HCT116 (cell line): ENCODE data around the gene SNRPF. TPM values are rescaled to one million over a fixed set of nuclear protein-coding genes. Genes with fewer than 3 reads are reported as not detected.

Source experiments
- ATAC-seq: fragments of 200-7000 bp; cut with Tn5 transposase; 2 replicates; pipeline ENCODE4 v1.9.1; 2020; ENCODE audit warnings: mild to moderate bottlenecking, moderate library complexity
- BruUV-seq: library from RNA; stranded (reverse); fragments of 400-500 nt; replicated peaks from 2 replicates; lab custom pipeline; 2021; lab: Mats Ljungman, UMichigan
- CTCF ChIA-PET: fragments of 300-600 bp; sonication (Branson Sonifier 250); formaldehyde crosslinking; loops from one replicate; lab custom pipeline; 2021; ENCODE audit warnings: antibody characterized with exemption; lab: Charles Lee
- POLR2A ChIA-PET: fragments of 300-600, 350-600 bp; sonication (Branson Sonifier 250); formaldehyde crosslinking; loops from one replicate; lab custom pipeline; 2021; ENCODE audit warnings: antibody characterized with exemption; lab: Charles Lee
- RAD21 ChIA-PET, 2 experiments: fragments of 300-600 bp; sonication (Branson Sonifier 250); formaldehyde crosslinking; loops; one replicate each; lab custom pipeline; 2023; ENCODE audit warnings: low total read pairs in 2 of 2; ENCODE audit not compliant: uncharacterized antibody in 2 of 2, unreplicated experiment in 2 of 2, low non-redundant PET in 1 of 2; lab: Charles Lee
- DNase-seq: peaks from one replicate; pipeline ENCODE4 v3.0.0-alpha.2; 2010; ENCODE audit warnings: low read depth, low spot score
- H2AFZ ChIP-seq: fragments of 200-600 bp; shearing (Covaris generic), sonication (generic); 2 replicates; pipeline ENCODE4 v1.6.1; 2017; ENCODE audit warnings: low read depth, mixed run types, mixed read lengths, antibody characterized with exemption, low read length; ENCODE audit not compliant: poor library complexity, severe bottlenecking
- H3K27ac ChIP-seq: 2 replicates; pipeline ENCODE4 v1.5.1; 2012; ENCODE audit warnings: low read depth, low read length
- H3K27me3 ChIP-seq: fragments of 200-600 bp; sonication (generic); 2 replicates; pipeline ENCODE4 v1.6.1; 2016; ENCODE audit warnings: mixed run types, low read length, mixed read lengths; ENCODE audit not compliant: insufficient read depth
- H3K36me3 ChIP-seq, 2 experiments: fragments of 200-500 bp in 1 of 2; fragments of 200-600 bp in 1 of 2; sonication (Bioruptor generic) in 1 of 2; sonication (generic) in 1 of 2; 2 replicates each; pipeline versions ENCODE4 v1.5.1 to v1.6.1; 2014 to 2016; ENCODE audit warnings: low read length in 2 of 2, inconsistent platforms in 1 of 2, mixed read lengths in 1 of 2, mixed run types in 1 of 2; ENCODE audit not compliant: insufficient read depth in 2 of 2, control insufficient read depth in 1 of 2
- H3K4me1 ChIP-seq, 2 experiments: fragments of 200-600 bp in 1 of 2; sonication (generic) in 1 of 2; 2 replicates each; pipeline versions ENCODE4 v1.5.1 to v1.6.1; 2012 to 2017; ENCODE audit warnings: low read length in 2 of 2, inconsistent platforms in 1 of 2, mild to moderate bottlenecking in 1 of 2, mixed read lengths in 1 of 2, mixed run types in 1 of 2, moderate library complexity in 1 of 2; ENCODE audit not compliant: insufficient read depth in 2 of 2, control insufficient read depth in 1 of 2
- H3K4me2 ChIP-seq: fragments of 200-600 bp; sonication (generic); 2 replicates; pipeline ENCODE4 v1.6.1; 2017; ENCODE audit warnings: mixed run types, low read length, mixed read lengths
- H3K4me3 ChIP-seq, 2 experiments: fragments of 200-600 bp in 1 of 2; sonication (generic) in 1 of 2; replicated peaks in 1 of 2; 2 replicates each; pipeline ENCODE4 v1.5.1; 2011 to 2016; ENCODE audit warnings: low read length in 2 of 2, control low read depth in 1 of 2, low read depth in 1 of 2, mild to moderate bottlenecking in 1 of 2, mixed read lengths in 1 of 2, mixed run types in 1 of 2
- H3K79me2 ChIP-seq: fragments of 200-600 bp; sonication (generic); 2 replicates; pipeline ENCODE4 v1.6.1; 2017; ENCODE audit warnings: mild to moderate bottlenecking, mixed run types, low read length, moderate library complexity, mixed read lengths; ENCODE audit not compliant: insufficient read depth
- H3K9ac ChIP-seq: fragments of 200-600 bp; sonication (generic); 2 replicates; pipeline ENCODE4 v1.6.1; 2016; ENCODE audit warnings: low read length, mixed read lengths
- H3K9me2 ChIP-seq: fragments of 200-600 bp; sonication (generic), shearing (Covaris generic); 2 replicates; pipeline ENCODE4 v1.6.1; 2017; ENCODE audit warnings: mixed run types, mild to moderate bottlenecking, moderate library complexity; ENCODE audit not compliant: insufficient read depth
- H3K9me3 ChIP-seq, 2 experiments: fragments of 200-500 bp in 1 of 2; fragments of 200-600 bp in 1 of 2; sonication (Bioruptor generic) in 1 of 2; sonication (generic) in 1 of 2; 2 replicates each; pipeline ENCODE4 v1.6.1; 2014 to 2017; ENCODE audit warnings: low read length in 2 of 2, mixed read lengths in 2 of 2, inconsistent platforms in 1 of 2, low read depth in 1 of 2, mild to moderate bottlenecking in 1 of 2, mixed run types in 1 of 2, moderate library complexity in 1 of 2; ENCODE audit not compliant: control insufficient read depth in 1 of 2, insufficient read depth in 1 of 2
- H4K20me1 ChIP-seq: fragments of 200-600 bp; sonication (generic), shearing (Covaris generic); 2 replicates; pipeline ENCODE4 v1.6.1; 2017; ENCODE audit warnings: mixed run types, mild to moderate bottlenecking, moderate library complexity; ENCODE audit not compliant: insufficient read depth
- CEBPB ChIP-seq: IDR thresholded peaks from 2 replicates; pipeline ENCODE4 v1.6.1; 2012; ENCODE audit warnings: low read depth
- ELF1 ChIP-seq: IDR thresholded peaks from 2 replicates; pipeline ENCODE4 v1.6.1; 2012; ENCODE audit warnings: low read depth, borderline replicate concordance
- EZH2phosphoT487 ChIP-seq: fragments of 200-600 bp; IDR thresholded peaks from 2 replicates; pipeline ENCODE4 v1.6.1; 2018; ENCODE audit warnings: antibody characterized with exemption, borderline replicate concordance
- JUND ChIP-seq: IDR thresholded peaks from 2 replicates; pipeline ENCODE4 v1.6.1; 2012
- POLR2A ChIP-seq: IDR thresholded peaks from 2 replicates; pipeline ENCODE4 v1.7.0; 2011; ENCODE audit warnings: borderline replicate concordance; ENCODE audit not compliant: insufficient read depth, insufficient read length; ENCODE audit errors: extremely low read depth
- POLR2AphosphoS5 ChIP-seq: IDR thresholded peaks from 2 replicates; pipeline ENCODE4 v1.6.1; 2011; ENCODE audit warnings: mild to moderate bottlenecking, low read depth, low read length, moderate library complexity
- RAD21 ChIP-seq: IDR thresholded peaks from 2 replicates; pipeline ENCODE4 v1.6.1; 2012; ENCODE audit warnings: low read depth, mild to moderate bottlenecking
- REST ChIP-seq: IDR thresholded peaks from 2 replicates; pipeline ENCODE4 v1.6.1; 2012; ENCODE audit warnings: low read depth
- SIN3A ChIP-seq: IDR thresholded peaks from 2 replicates; pipeline ENCODE4 v1.6.1; 2012; ENCODE audit warnings: low read depth
- SP1 ChIP-seq: IDR thresholded peaks from 2 replicates; pipeline ENCODE4 v1.6.1; 2012; ENCODE audit warnings: low read depth
- SRF ChIP-seq: IDR thresholded peaks from 2 replicates; pipeline ENCODE4 v1.6.1; 2012; ENCODE audit warnings: low read depth
- TCF7L2 ChIP-seq: IDR thresholded peaks from 2 replicates; pipeline ENCODE4 v1.7.0; 2011; ENCODE audit warnings: borderline replicate concordance, inconsistent platforms; ENCODE audit not compliant: insufficient read depth, insufficient read length; ENCODE audit errors: extremely low read depth
- YY1 ChIP-seq: IDR thresholded peaks from 2 replicates; pipeline ENCODE4 v1.6.1; 2011; ENCODE audit warnings: low read length, low read depth, moderate library complexity, mild to moderate bottlenecking; ENCODE audit not compliant: insufficient replicate concordance; ENCODE audit errors: extremely low read depth
- ZBTB33 ChIP-seq: IDR thresholded peaks from 2 replicates; pipeline ENCODE4 v1.6.1; 2011; ENCODE audit warnings: mild to moderate bottlenecking, low read length, moderate library complexity; ENCODE audit not compliant: insufficient replicate concordance; ENCODE audit errors: extremely low read depth
- ZFX ChIP-seq: fragments of 450-650 bp; IDR thresholded peaks from 2 replicates; pipeline ENCODE4 v1.6.1; 2017
- ZNF274 ChIP-seq: fragments of 200-500 bp; sonication (Bioruptor generic); IDR thresholded peaks from 2 replicates; pipeline ENCODE4 v1.6.1; 2014; ENCODE audit warnings: mild to moderate bottlenecking, low read depth, low read length, inconsistent platforms
- intact Hi-C: fragments of 100-400 bp; cut with micrococcal nuclease; formaldehyde crosslinking; loops from 2 replicates; pipeline ENCODE4 v1.10.0; 2022
- total RNA-seq: library from RNA; stranded (reverse); gene quantifications from one replicate; pipeline ENCODE4 v1.2.1, GENCODE V29; 2021; ENCODE audit not compliant: unreplicated experiment
- TF ChIP-seq, protein P1 (sequence below), 3 experiments: fragments of 200-600 bp in 1 of 3; sonication (generic) in 1 of 3; IDR thresholded peaks in 2 of 3; conservative IDR thresholded peaks in 1 of 3; 2 replicates each; pipeline ENCODE4 v1.5.1; 2012 to 2017; ENCODE audit warnings: low read depth in 2 of 3, low read length in 2 of 3, antibody characterized with exemption in 1 of 3, borderline replicate concordance in 1 of 3, control low read depth in 1 of 3, mild to moderate bottlenecking in 1 of 3, mixed read lengths in 1 of 3, mixed run types in 1 of 3, moderate library complexity in 1 of 3; ENCODE audit not compliant: insufficient read depth in 1 of 3
- TF ChIP-seq, protein P2 (sequence below): IDR thresholded peaks from 2 replicates; pipeline ENCODE4 v1.6.1; 2012

SNRPF gene
- total RNA-seq, 1 experiment from 2014 or later: 56.3 TPM

GRCh38 chr12:95857156-95857555 is 1.6 kb upstream of the SNRPF start:
- H3K4me1 ChIP-seq: peaks cover 8 to 26% of the 10 kb centered on the region in 2 experiments
- H3K27me3 ChIP-seq: no peaks in the 10 kb centered on the region
- no peak for ATAC-seq
- H3K9ac ChIP-seq: no peak overlapping the region
- peaks cover 34% of the 10 kb centered on the region for H3K79me2 ChIP-seq
- POLR2A ChIA-PET: no interaction called here
- H3K9me3 ChIP-seq: no peaks in the 10 kb centered on the region
- no peak overlapping the region for H3K27ac ChIP-seq
- no peak for TF ChIP-seq RAD21
- no peak for TF ChIP-seq YY1
- no peak for TF ChIP-seq ELF1
- TF ChIP-seq TCF7L2: no peak
- no peak for TF ChIP-seq POLR2A
- TF ChIP-seq EZH2phosphoT487: no peak
- TF ChIP-seq JUND: no peak
- no peak for TF ChIP-seq POLR2AphosphoS5
- no peak for TF ChIP-seq CEBPB
- no peak for TF ChIP-seq REST
- TF ChIP-seq, protein P1, sequence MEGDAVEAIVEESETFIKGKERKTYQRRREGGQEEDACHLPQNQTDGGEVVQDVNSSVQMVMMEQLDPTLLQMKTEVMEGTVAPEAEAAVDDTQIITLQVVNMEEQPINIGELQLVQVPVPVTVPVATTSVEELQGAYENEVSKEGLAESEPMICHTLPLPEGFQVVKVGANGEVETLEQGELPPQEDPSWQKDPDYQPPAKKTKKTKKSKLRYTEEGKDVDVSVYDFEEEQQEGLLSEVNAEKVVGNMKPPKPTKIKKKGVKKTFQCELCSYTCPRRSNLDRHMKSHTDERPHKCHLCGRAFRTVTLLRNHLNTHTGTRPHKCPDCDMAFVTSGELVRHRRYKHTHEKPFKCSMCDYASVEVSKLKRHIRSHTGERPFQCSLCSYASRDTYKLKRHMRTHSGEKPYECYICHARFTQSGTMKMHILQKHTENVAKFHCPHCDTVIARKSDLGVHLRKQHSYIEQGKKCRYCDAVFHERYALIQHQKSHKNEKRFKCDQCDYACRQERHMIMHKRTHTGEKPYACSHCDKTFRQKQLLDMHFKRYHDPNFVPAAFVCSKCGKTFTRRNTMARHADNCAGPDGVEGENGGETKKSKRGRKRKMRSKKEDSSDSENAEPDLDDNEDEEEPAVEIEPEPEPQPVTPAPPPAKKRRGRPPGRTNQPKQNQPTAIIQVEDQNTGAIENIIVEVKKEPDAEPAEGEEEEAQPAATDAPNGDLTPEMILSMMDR (IDR thresholded peaks at IDR 0.05 in 2 of 3, conservative IDR thresholded peaks at IDR 0.05 in 1 of 3; ENCODE audit: borderline replicate concordance in 1 of 3, insufficient read depth in 1 of 3, low read depth in 2 of 3, low read length in 2 of 3): no peak
- TF ChIP-seq ZFX: no peak
- TF ChIP-seq ZNF274: no peak
- TF ChIP-seq, protein P2, sequence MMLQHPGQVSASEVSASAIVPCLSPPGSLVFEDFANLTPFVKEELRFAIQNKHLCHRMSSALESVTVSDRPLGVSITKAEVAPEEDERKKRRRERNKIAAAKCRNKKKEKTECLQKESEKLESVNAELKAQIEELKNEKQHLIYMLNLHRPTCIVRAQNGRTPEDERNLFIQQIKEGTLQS: no peak
- TF ChIP-seq SP1: no peak
- no peak for TF ChIP-seq ZBTB33
- no peak for TF ChIP-seq SRF
- TF ChIP-seq SIN3A: no peak
- H4K20me1 ChIP-seq: 0 out of 2 replicates have a peak, but pooled peaks cover 5% of the 10 kb centered on the region
- DNase-seq: no peak
- intact Hi-C loops: no loop called here
- no peaks in the 10 kb centered on the region for H3K9me2 ChIP-seq
- no peak overlapping the region for H2AFZ ChIP-seq
- no TSS peak for BruUV-seq
- peaks cover 10 to 14% of the 10 kb centered on the region in 2 experiments for H3K36me3 ChIP-seq
- no peak overlapping the region for H3K4me3 ChIP-seq
- H3K4me2 ChIP-seq: peak overlapping the region; percentile 20; the same call in 1 of the 2 replicates
- CTCF ChIA-PET: no interaction called here
- RAD21 ChIA-PET: no interaction called here
